ENCODE results near the gene PDE7B. TPM values are rescaled to one million over a fixed set of nuclear protein-coding genes. Genes with fewer than 3 reads are reported as not detected.
A peak's percentile ranks its signal among the peaks of the same experiment; 100 is the strongest.

PDE7B gene
- total RNA-seq, 2 donors from 2014 or later = 10.3 TPM

DNA sequence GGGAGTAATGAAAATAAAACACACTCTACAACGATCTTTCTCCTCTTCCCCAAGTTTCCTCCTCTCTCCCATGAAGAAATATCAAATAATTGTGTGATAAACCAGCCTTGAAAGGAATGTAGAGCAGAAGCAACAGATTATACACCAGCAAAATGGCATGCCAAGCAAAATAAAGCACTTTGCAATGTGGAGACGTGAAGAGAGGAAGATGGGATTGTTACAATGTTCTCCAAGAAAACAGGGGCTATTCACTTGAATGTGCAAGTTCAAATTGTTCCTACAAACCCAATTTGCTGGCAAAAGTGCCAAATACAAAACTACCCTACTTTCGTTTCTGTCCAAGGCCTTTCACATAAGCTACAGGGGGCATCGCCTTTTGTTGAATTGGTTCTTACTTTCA is 185.1 kb downstream of the PDE7B start:
- ATAC-seq = peak in 1 of 2 donors; percentile 36
- intact Hi-C loops (cut with DNase I) = loop anchor here in 1 of 2 donors (10.0 kb wide), 2 partner anchors 68 to 118 kb away; no protein-coding TSS in a partner anchor
- no peak for DNase-seq

- intact Hi-C loops (cut with DNase I) = loop anchor here in 1 of 2 donors (10.0 kb wide), 2 partner anchors 67 to 117 kb away; no protein-coding TSS in a partner anchor
- DNase-seq (no peak), ATAC-seq (peak in 1 of 2 donors; percentile 44)
Measured at GRCh38 chr6:136037242-136037875, 185.9 kb downstream of the PDE7B start.

- intact Hi-C loops (cut with DNase I) = loop anchor here in 1 of 2 donors (10.0 kb wide), 2 partner anchors 67 to 117 kb away; no protein-coding TSS in a partner anchor
- ATAC-seq (peak; percentile 36 to 70), DNase-seq (peak; percentile 41)
Measured at GRCh38 chr6:136037876-136038460, 186.5 kb downstream of the PDE7B start.

DNA sequence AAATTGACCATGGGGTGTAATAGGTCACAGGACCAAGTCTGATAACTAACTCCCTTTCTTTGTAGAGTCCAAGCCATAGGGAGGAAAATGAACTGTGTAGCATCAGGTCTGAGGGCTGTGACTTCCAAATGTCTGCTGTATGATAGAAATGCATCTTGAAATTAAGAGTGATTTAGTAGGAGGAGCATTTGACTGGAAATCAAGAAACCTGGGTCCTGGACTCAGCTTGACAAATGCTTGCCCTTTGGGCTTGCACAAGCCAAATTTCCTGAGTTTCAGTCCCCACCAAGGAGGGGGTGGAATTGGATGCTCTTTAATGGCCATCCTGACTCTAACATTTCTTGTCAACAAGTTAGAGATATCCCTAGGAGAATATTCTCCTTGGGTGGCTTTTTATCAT is 187.0 kb downstream of the PDE7B start:
- intact Hi-C loops (cut with DNase I) = loop anchor here in 1 of 2 donors (10.0 kb wide), 2 partner anchors 66 to 116 kb away; no protein-coding TSS in a partner anchor
- no peak for ATAC-seq
- no peak for DNase-seq

DNA sequence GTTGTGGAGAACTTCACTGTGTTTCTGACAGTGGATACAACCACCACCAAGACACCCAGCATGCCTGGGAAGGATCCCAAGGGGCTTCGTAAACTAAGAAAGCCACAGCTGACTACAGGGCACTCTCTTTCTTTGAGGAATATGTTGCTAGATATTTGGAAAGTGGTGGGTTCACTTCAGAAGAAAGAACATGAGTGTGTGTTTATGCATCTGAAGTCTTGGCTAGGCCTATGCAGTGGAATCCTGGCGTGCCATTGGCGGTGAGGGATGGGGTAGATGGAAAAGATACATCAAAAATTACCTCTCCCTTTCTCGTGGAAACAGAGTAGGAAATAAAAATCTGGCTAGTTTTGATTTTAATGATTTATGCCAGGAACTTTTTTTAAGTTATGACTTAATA is 187.7 kb downstream of the PDE7B start:
- intact Hi-C loops (cut with DNase I) = loop anchor here in 1 of 2 donors (10.0 kb wide), 2 partner anchors 66 to 116 kb away; no protein-coding TSS in a partner anchor
- ATAC-seq = peak in 1 of 2 donors; percentile 14
- DNase-seq = no peak

GRCh38 chr6:136050475-136050874 is 199.0 kb downstream of the PDE7B start:
- intact Hi-C loops (cut with DNase I) = no loop called here
- ATAC-seq (peak in 1 of 2 donors; percentile 34), DNase-seq (no peak)

- DNase-seq = peak; percentile 31
- intact Hi-C loops (cut with DNase I) = no loop called here
- ATAC-seq = peak; percentile 55 to 70
Measured at GRCh38 chr6:136051140-136051775, 199.8 kb downstream of the PDE7B start.

GRCh38 chr6:136052031-136052430 is 200.5 kb downstream of the PDE7B start:
- ATAC-seq (no peak), DNase-seq (no peak)
- intact Hi-C loops (cut with DNase I) = no loop called here

- no peak for DNase-seq
- peak in 1 of 2 donors; percentile 49 for ATAC-seq
- intact Hi-C loops (cut with DNase I) = no loop called here
Measured at GRCh38 chr6:136058852-136059251, 207.4 kb downstream of the PDE7B start.

DNA sequence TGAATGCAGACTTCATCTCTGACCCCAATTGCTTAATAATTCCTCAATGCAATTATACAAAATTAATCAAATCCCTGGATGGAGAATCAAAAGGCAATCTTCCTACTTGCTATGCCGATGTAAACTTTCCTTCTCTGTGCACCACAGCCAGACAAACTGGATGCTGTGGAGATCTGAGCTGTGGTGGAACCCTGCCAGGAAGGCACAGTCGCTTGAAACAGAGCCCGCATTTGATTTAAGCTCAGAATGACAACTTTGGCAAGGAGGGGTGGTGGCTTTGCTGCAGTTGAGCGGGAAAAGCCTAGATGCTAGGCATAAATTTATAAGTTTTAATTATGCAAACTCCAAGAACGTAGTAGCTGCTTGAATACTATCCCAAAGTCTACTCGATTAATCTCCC is 207.8 kb downstream of the PDE7B start:
- intact Hi-C loops (cut with DNase I) = no loop called here
- DNase-seq (no peak), ATAC-seq (peak; percentile 51 to 55)

DNA sequence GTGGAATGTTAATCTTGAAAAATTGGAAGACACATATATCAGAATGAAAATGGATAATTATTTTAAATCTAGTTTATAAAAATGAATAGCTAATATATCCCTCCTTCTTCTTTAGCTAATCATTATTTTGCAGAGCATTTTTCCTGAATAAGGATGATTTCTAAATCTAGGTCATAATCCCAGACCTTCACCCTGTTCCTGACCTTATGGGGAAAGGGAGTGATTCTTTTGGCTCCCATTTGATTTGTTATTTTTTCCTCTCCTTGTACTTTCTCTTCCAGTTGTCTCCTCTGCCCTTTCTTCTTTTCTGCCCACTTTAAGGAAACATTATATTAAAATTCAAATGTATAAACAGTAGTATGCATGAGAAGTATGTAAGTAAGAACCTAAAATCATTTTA is 208.6 kb downstream of the PDE7B start:
- ATAC-seq (no peak), DNase-seq (no peak)
- intact Hi-C loops (cut with DNase I) = no loop called here

DNA sequence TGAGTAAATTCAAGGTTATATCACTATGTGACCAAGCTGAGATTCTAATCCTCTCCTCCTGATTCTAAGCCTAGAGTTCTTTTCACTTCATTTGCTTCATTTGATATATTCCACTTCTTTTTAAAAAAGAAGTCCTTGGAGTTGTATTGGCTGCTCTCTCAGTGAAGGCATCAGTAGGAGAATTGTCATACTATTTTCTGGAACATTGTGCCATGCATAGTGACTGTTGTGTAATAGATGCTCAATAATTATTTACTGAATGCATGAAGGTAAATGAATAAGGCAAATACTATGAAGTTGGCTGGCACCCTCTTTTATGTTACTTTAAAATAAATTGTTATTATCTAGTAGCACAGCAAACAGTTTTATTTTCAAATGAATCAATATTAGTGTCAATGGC is 209.3 kb downstream of the PDE7B start:
- no peak for DNase-seq
- intact Hi-C loops (cut with DNase I) = no loop called here
- ATAC-seq = no peak

GRCh38 chr6:136061701-136062100 is 210.2 kb downstream of the PDE7B start:
- DNase-seq (no peak), ATAC-seq (no peak)
- intact Hi-C loops (cut with DNase I) = no loop called here

GRCh38 chr6:136063096-136063495 is 211.6 kb downstream of the PDE7B start:
- ATAC-seq = no peak
- no peak for DNase-seq
- intact Hi-C loops (cut with DNase I) = no loop called here

- ATAC-seq (peak; percentile 37 to 47), DNase-seq (no peak)
- intact Hi-C loops (cut with DNase I) = loop anchor here in 1 of 2 donors (5.0 kb wide), 1 partner anchor 46 kb away; no protein-coding TSS in a partner anchor
Measured at GRCh38 chr6:136066005-136066404, 214.5 kb downstream of the PDE7B start.

- DNase-seq (no peak), ATAC-seq (peak; percentile 33 to 77)
- intact Hi-C loops (cut with DNase I) = loop anchor here in 1 of 2 donors (5.0 kb wide), 1 partner anchor 44 kb away; no protein-coding TSS in a partner anchor
Measured at GRCh38 chr6:136067731-136068341, 216.3 kb downstream of the PDE7B start.

- no peak for DNase-seq
- peak in 1 of 2 donors; percentile 34 for ATAC-seq
- intact Hi-C loops (cut with DNase I) = loop anchor here in 1 of 2 donors (5.0 kb wide), 1 partner anchor 43 kb away; no protein-coding TSS in a partner anchor
Measured at GRCh38 chr6:136069119-136069518, 217.6 kb downstream of the PDE7B start.

DNA sequence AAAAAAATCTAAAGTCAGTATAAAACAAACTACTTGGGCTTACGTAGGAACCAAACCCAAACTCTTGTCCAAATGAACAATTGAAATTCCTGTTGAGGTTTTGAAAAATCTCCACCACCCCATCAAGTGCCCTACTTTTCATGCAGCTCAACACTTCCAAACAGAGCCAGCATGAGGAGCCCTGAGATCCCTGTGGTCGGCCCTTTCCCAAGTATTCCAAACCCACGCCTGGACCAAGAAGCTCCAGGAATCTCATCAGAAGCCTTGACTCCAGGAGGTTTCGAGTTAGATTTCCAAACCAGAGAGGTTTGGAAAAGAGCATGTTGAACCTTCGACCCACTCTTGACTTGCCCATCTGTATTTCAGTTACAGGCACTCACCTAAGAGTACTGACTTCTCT is 219.3 kb downstream of the PDE7B start:
- intact Hi-C loops (cut with DNase I) = no loop called here
- no peak for DNase-seq
- no peak for ATAC-seq

- DNase-seq = peak; percentile 46
- peak; percentile 64 to 80 for ATAC-seq
- intact Hi-C loops (cut with DNase I) = loop anchor here in 1 of 2 donors (2.0 kb wide), 1 partner anchor 30 kb away; no protein-coding TSS in a partner anchor
Measured at GRCh38 chr6:136072691-136073090, 221.2 kb downstream of the PDE7B start.
